ENCODE measurements around the gene MBP.

MBP gene

DNA sequence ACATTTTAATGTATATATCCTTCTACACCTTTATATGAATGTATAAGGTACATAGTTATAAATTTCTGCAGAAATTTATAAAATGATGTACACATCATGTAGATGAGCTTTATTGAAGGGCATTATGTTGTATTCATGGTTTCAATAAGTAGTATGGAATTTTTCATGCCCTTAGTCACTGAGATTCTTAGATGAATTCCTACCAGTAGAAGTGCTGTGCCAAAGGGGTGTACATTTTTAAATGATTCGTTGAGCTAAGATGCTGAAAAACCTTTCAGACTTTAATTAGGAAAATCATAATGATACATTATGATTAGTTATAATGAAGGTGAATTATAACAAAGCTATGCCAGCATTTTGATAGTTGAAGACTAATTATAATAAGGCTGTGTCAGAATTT, 195.0 kb downstream of the MBP start:
- no peak for DNase-seq

DNA sequence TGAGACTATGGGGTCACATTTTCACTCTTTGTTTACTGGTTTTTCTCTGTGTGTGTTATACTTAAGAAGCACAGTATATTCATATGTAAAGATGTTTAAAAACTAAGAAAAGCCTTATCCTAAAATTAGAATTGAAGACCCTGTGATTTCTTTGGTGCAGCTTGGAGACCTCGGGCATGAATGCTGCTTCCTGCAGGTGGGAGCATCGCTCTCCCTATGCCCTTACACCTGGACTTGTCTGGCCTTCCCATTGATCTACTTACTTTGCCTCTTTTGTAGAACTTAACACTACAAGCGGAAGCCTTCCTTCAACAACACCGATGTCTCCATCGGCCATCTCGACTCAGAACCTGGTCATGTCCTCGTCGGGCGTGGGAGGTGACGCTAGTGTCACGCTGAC, 195.7 kb downstream of the MBP start:
- no peak for DNase-seq

DNA sequence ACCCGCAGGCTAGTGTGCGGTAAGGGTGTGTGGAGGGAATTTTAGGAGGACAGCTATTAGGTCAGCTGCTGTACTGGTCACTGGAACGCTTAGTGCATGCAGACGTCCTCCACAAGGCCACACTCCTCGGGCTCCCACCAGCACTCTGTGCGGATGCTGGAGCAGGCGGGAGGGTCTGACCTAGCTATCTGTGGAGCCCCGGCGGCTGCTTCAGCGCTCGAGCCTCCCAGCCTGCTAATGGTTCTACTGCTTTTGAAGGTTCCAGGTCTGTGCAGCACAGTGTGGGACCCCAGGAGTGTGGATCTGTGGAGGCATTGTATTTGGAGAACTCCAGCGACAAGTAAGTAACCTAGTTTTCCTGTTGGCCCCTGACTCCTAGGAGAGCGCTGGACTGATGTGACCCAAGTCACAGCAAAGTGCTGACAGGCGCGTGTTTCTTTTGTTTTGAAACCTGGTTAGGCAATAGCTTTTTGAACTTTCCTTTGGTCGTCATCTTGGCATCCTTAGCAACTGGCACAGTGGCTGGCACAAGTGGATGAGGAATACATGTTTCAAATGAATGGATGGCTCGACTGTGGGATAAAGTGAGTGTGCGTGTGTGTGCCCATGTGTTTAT, 196.8 kb downstream of the MBP start:
- no peak for DNase-seq

DNA sequence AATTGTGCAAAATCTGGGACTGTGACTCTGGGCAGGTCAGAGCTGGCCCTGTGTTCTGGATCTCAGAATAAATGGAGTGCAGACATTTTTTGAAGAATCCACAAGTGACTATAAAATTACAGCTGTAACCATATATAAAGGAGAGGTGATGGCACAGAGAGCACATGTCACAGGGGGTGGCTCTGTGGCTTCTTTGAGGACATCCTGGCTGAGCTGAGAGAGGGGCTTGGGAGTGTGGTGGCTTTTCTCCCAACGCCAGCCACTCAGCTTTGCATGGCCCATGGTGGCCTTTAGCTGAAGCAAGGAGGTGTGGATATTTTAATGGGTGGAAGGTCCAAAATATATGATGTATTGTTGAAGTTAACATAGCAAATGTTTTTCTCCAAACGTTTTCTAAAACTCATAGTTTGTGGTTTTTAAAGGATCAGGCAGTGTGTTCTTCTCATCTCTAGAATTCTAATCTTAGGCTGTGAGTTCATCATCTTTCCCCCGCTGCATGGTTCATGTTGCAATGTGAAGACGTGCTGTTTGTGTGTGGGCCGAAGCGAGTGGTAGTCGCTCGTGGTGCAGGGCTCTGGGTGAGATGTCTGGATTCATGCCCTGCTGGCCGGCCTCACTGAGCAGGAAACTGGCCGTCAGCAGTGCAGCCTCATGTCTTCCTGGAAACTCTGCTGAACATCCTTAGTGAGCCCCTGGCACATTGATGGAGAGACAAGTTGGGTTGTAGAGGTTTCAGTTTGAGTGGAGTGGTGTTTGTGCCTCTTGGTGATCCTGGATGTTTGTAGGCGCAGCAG, 200.4 kb downstream of the MBP start:
- no peak for DNase-seq

DNA sequence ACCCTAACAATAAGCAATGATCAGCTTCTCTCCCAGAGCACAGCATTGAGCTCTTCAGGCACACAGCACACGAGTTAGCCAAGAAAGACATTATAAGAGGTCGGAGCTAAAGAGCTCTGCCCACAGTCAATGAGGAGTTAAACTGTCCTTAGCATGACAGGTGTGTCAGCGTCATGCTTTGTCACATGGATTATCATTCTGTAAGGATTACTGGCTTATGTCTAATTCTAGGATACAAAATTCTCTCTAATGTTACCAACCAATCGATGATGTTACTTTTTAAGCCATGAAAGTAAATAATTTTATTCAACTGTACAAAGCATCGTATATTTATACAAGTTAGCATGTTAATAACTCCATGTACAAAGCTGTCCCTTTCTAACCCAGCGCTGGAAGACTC, 201.4 kb downstream of the MBP start:
- DNase-seq = no peak

All from activated T-cell treated with anti-CD3 and anti-CD28 coated beads, Interleukin-2, amount 50 U/mL, for 48 hours (primary cell).